ENCODE measurements around the gene HMCES.

HMCES gene

DNA sequence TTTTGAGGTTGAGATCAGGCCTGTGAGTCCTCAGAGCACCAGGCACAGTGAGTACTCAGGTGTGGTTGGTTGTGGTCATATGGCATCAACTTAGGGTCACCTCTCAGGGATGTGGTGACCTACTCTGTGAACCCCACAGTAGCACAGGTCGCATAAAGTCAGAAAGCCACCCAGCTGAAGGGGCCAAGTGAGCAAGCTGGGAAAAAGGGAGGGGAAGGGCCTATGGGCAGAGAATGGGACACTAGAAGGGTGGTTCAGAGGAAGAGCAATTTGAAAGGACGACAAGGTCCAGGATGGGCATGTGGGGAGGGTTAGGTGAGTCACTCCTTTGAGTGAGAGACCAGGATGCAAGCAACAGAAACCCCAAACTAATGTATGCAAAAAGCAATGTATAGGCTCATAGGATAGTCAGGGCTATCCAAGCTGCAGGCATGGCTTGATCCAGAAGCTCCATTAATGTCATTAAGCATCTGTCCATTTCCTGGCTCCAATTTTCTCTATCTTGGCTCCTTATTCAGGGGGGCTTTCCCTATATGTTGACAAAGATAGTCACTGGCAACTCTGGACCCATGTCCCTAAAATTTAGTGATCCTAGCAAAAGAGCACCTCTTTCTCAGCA, 33.5 kb downstream of the HMCES start:
- no peak overlapping the region for H3K27ac ChIP-seq
- TF ChIP-seq, protein P1, sequence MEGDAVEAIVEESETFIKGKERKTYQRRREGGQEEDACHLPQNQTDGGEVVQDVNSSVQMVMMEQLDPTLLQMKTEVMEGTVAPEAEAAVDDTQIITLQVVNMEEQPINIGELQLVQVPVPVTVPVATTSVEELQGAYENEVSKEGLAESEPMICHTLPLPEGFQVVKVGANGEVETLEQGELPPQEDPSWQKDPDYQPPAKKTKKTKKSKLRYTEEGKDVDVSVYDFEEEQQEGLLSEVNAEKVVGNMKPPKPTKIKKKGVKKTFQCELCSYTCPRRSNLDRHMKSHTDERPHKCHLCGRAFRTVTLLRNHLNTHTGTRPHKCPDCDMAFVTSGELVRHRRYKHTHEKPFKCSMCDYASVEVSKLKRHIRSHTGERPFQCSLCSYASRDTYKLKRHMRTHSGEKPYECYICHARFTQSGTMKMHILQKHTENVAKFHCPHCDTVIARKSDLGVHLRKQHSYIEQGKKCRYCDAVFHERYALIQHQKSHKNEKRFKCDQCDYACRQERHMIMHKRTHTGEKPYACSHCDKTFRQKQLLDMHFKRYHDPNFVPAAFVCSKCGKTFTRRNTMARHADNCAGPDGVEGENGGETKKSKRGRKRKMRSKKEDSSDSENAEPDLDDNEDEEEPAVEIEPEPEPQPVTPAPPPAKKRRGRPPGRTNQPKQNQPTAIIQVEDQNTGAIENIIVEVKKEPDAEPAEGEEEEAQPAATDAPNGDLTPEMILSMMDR (IDR thresholded peaks at IDR 0.05) = no peak
- DNase-seq (ENCODE audit: low spot score) = no peak
- H3K4me3 ChIP-seq = no peak overlapping the region

DNA sequence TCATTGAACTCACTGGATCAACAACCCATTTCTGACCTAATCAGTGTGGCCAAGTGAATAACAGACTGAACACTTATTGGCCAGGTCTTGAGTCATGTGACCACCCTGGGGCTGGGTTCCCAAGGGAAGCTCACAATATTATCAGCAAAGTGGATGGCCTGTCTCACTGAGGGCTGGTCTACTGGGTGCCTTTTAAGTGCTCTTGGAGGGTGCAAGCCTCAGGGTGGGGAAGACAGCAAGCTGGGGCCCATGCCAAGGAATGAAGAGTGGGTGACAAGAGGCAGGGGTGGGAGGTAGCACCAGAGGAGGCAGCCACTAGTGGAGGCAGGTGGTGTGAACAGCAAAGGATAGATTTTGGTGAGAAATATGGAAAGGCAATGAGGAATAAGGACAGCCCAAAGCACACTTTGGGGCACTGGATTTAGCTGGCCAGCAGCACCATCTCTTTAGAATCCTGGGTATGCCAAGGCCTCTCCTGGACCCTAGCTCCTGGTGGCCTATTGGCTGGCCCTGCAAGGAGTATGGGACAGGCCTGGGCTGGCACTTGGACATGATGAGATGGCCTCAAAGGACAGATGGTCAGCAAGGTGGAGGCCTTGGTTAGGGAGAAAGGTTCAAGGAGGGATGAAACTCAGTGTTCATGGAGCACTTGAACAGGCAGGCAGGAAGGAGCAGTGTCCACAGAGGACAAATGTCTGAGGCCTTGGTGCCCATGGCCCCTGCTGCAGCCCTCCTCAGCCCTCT, 34.2 kb downstream of the HMCES start:
- TF ChIP-seq, protein P1 (IDR thresholded peaks at IDR 0.05) = no peak
- no peak for DNase-seq (ENCODE audit: low spot score)
- peak overlapping the region in 1 of 2 donors; percentile 92 for H3K27ac ChIP-seq
- no peak overlapping the region for H3K4me3 ChIP-seq

DNA sequence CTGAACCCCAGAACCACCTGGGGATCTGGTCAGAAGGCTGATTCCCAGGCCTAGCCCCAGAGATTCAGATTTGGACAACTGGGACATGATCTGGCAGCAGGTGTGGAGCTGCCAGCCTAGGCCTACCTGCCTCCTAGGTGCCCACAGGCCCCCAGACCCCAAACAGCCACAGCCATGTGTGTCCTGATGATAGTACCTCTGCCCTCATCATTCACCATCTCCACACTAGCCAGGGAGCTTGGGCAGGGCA, 34.7 kb downstream of the HMCES start:
- no peak for DNase-seq (ENCODE audit: low spot score)
- TF ChIP-seq, protein P1 (IDR thresholded peaks at IDR 0.05) = no peak
- Histone ChIP-seq H3K4me3 (peak overlapping the region; percentile 78), H3K27ac (peak overlapping the region in 1 of 2 donors; percentile 92)

DNA sequence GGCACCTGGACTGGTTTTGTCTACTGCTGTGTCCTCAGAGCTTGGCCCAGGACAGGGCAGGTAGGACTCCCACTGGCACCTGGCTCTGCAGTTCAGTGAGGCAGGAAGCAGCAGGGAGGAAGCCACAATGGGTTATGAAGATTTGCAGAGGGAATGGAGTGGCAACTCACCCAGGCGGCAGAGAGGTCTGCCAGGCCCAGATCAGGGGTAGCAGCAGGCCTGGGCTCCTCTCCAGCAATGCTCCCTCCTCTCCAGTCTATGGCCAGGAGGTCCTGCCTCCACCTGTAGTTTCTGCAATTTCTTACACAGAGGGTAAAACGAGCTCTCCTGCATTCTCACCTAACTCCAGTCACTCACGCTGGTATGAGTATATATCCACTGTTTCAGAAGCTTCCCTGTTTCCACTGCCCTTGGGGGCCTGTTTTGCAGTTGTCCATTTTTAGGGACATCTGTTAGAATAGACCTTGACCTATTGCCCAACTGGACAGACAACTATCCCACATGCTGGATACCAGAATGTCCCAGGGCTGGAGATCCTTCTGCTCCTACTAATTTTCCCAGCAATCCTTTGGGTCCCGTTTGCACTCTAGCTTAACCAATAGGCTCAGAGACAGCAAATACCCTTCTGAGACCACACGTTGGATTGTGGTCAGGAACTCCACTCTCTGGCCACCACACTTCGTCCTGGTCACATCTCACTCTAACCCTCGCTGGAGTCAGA, 35.2 kb downstream of the HMCES start:
- DNase-seq (ENCODE audit: low spot score) = no peak
- H3K27ac ChIP-seq = peak overlapping the region; percentile 92 to 98
- H3K4me3 ChIP-seq = peak overlapping the region; percentile 78
- TF ChIP-seq, protein P1 (IDR thresholded peaks at IDR 0.05) = no peak

DNA sequence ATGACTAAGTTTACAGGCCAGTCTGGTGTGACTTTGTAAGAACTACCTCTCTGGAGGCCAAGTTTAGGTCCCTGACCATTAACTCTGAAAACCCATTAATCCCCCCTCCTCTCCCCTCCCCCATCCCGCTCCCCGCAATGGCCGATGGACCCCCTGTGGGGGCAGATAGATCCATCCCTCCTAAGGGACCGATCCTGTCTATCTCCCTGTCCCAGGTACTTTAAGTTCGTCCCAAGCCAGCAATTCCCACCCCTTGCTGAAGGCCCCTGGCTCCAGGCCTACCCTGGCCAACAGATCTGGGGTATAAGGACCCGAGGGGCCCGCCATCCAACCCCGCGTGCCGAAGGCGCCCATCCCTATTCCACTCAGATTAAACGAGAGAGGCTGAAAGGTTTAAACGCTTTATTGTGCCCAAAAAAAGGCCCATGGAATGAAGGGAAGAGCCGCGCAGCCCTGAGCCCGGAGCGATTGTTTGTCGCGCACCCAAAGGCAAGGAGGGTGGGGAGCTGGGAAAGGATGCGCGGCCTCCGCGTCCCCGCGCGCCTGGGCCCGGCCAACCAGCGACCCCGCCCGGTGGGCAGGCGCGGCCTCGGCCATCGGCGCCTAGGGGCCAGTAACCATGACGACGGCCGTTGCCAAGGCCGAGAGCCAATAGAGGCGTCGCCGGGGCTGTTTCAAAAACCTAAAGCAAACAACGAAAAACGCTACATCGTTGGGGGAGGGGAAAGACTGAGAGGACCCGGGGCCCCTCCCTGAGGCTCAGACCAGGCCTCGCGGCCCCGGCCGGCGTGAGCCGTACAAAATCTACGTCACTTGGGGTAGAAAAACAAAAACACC, 35.9 kb downstream of the HMCES start:
- Histone ChIP-seq H3K4me3 (peak overlapping the region; percentile 78), H3K27ac (peak overlapping the region; percentile 92 to 98)
- TF ChIP-seq, protein P1 (IDR thresholded peaks at IDR 0.05) = no peak
- DNase-seq (ENCODE audit: low spot score) = peak; percentile 96

DNA sequence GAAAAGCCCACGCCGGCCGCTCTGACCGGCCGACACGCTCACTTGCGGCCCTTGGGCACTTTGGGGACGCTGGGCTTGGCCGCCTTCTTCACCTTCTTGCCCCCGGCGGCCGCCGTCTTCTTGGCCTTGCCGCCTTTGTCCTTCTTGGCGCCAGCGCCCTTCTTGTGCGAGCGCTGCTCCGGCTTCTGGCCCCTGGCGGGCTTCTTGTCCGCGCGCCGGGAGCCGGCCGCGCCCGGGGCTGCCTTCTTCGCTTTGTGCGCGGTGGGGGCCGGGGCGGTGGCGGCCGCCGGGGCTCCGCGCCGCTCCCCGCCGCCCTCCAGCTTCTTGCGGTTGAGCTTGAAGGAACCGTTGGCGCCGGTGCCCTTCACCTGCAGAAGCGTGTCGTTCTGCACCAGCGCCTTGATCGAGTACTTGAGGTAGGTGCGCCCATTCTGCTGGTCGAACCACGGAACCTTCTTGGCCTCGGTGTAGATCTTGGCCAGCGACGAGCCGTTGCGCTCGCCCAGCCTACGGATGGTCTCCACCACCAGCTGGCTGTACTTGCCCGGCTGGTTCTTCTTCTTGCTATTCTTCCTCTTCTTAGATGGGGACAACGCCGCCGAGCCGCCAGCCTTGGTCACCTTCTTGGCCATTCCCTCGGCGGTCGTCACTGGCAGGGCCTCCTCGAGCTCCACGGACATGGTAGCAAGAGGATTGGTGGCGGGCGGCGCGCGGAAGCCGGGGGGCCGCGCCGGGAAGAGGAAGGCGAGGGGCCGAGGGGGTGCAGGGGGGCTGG, 36.7 kb downstream of the HMCES start:
- TF ChIP-seq, protein P1 (IDR thresholded peaks at IDR 0.05) = no peak
- Histone ChIP-seq H3K4me3 (peak overlapping the region; percentile 78), H3K27ac (peak overlapping the region; percentile 92 to 98)
- DNase-seq (ENCODE audit: low spot score) = no peak

Data from coronary artery (tissue), 2 donors.